GM18498 (cell line): ENCODE measurements around the gene BTBD2.

ENCODE experiments used
- ATAC-seq: cut with Tn5 transposase; IDR thresholded peaks from one replicate; pipeline ENCODE4 v1.9.1; 2021; ENCODE audit warnings: mild to moderate bottlenecking, moderate library complexity; ENCODE audit not compliant: unreplicated experiment

The BTBD2 gene

DNA sequence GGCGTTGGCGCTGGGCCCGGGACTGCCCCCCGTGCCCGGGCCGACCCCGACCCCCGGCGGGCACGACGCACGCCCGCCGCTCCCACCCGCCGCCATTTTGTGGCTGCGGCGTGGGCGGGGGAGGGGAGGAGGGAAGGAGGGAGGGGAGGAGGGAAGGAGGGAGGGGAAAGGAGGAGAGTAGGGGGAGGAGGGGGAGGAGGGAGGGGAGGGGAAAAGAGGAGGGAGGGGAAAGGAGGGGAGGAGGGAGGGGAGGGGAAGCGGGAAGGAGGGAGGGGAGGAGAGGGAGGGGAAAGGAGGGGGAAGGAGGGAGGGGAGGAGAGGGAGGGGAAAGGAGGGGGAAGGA is at the start of gene BTBD2:
TSS of gene BTBD2 (minus strand) at position 107 of the 343 bp plus-strand sequence. CDS start at position 96, 11 bp downstream.
- no peak for ATAC-seq

DNA sequence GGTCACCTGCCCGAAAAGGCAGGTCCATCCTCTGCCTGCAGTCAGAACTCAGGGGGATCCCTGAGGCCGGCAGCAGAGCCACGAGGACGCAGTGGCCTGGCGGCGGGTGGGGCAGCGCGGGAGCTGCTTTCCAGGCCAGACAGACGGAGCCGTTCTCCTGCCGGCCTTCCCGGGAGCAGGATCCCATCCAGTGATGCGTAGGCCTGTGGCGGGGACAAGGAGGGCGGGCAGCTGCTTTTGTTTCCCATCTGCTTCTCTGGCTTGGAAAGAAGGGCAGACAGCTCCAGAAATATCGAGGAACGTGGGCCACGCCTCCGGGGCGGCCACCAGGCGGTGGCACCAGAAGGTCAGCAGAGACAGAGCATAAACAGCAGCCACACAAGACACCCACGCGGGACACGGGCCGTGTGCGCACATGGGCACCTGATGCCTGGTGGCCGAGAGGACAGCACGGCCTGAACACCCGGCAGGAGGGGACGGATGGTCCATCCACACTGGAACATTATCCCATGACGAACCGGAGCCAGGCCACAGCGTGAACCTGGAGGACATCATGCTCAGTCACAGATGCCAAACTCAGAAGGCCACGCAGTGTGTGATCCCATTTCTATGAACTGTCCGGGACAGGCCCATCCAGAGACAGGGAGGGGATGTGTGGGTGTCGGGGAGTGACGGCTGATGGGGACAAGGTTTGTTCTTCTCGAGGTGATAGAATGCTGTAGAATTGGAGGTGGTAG is 49.4 kb upstream of the BTBD2 start:
- no peak for ATAC-seq

DNA sequence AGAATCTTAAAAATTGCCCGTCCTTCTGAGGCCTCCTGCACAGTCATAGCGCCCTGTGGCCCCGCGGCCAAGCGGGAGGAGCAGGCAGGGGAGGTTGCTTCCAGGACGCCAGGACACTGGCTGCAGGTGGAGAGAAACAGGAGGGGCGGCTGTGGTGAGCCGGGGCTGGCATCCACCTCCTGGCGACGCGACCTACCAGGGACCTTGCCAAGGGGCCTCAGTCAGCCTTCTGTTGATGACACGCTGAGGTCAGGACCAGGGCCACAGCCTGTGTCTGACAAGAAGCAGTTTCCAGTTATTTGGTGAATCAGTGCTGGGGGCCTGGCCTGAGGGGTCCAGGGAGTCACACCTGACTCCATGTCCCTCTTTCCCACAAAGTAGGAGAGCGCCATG is 48.9 kb upstream of the BTBD2 start:
- no peak for ATAC-seq

DNA sequence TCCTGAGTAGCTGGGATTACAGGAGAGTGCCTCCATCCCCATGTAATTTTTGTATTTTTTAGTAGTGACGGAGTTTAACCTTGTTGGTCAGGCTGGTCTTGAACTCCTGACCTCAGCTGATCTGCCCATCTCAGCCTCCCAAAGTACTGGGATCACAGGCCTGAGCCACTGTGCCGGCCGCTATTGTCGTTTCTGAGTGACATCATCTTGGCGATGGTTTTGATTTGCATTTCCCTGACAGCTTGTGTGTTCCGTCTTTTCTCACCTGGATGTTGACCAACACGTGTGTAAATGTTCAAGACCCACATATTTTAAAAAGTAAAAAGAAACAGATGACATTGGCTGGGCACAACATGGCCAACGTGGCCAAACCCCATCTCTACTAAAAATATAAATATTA is 48.3 kb upstream of the BTBD2 start:
- no peak for ATAC-seq

GRCh38 chr19:2062770-2063169 is 47.3 kb upstream of the BTBD2 start:
- no peak for ATAC-seq

- no peak for ATAC-seq
Measured at GRCh38 chr19:2062389-2062729, 46.8 kb upstream of the BTBD2 start.

GRCh38 chr19:2061495-2062388 is 46.2 kb upstream of the BTBD2 start:
- peak; percentile 77 for ATAC-seq

- peak; percentile 34 for ATAC-seq
Measured at GRCh38 chr19:2060884-2061494, 45.5 kb upstream of the BTBD2 start.

DNA sequence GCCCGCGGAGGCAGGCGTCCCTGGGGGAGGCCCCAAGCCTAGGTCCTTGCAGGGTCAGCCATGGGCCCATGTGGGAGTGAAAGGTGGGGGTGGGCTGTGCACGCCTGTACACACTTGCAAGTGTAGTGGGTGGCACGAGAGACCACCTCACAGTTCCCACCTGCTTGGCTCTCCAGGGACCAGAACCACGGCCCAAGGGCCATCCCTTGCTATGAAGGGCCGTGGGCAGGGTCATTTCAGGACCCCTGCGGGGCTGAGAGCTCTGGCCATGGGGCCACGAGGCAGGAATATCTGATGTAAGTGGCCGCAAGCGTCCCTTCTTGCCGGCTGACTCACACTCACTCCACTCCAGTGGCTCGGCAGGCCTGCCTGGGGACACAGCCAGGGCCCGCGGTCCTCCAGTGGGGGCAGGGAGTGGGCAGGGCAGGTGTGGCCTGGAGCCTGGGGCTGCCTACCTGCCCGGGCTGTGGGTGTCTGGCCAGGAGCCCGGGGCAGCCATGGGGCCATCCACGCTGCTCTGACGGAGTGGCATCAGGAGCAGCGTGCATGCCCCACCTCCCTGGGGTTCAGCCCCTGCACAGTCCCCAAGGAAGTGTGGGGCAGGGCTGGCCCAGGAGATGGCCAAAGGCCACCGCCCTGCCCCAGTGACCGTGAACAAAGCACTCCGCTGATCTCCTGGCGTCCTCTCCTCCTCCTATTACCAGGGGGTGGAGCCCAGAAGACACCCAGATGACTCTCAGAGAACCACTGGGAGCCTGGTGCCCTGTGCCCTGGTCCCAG is 44.1 kb upstream of the BTBD2 start:
- ATAC-seq = no peak

- ATAC-seq = no peak
Measured at GRCh38 chr19:2058570-2059421, 43.3 kb upstream of the BTBD2 start.

DNA sequence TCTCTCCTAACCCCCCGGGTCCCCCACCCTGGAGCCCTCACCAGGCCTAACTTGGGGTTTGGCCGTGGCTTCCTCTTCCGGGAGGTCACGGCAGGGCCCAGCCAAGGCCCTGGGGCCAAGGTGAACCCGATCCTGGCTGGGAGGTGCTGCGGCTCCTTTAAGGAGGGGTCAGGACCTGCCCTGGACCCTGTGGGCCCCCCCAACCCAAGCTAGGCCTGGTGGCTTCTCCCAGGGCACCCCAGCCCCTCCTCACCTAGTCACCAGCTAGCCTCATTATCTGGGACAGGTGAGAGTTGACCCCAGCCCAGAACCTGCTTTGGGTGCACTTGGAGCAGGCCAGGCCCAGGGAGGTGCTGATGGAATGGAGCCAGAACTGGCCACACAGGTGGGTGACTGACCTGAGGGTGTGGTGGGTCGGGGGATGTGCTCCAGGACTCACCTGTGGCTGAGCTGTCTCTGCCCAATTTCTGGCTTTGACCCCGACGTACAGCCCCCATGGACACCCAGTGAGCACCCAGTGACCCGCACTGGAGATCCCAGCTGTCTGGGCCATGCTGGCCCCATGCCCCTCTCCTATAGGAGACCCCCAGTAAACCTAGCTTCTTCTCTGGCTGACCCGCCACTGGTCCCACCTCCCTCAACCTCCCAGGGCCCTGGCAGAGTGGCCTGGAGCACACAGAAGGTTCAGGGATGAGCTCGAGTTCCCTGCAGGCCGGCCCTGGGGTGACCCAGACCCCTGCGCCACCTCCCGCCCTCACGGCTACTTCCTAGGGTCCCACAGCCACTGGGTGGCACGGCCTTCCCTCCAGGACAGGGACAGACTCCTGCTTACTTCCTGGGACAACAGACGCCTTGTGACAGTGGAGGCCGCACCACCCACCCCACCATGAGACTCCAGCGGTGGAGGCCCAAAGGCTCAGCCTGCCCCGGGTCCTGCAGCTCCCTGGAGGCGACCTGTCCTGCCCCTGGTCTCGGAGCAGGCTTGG is 42.3 kb upstream of the BTBD2 start:
- ATAC-seq = no peak

- ATAC-seq = no peak
Measured at GRCh38 chr19:2056837-2057192, 41.3 kb upstream of the BTBD2 start.

- no peak for ATAC-seq
Measured at GRCh38 chr19:2055931-2056836, 40.7 kb upstream of the BTBD2 start.

DNA sequence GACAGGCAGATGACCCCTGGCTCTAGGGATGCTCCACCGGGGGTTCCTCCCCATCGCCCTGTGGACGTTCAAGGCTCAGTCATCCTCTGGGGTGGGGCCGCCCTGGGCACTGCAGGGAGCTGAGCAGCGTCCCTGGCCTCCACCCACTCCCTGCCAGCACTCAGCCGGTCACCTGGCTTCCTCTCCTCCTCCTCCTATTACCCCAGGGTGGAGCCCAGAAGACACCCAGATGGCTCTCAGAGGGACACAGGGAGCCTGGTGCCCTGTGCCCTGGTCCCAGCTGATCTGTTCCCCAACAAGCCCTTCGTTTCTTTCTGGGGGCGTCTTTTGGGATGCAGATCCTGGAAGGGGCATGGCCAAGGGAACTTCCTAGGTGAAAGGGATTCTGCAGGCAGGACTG is 39.2 kb upstream of the BTBD2 start:
- ATAC-seq = no peak

- ATAC-seq = no peak
Measured at GRCh38 chr19:2053601-2054389, 38.3 kb upstream of the BTBD2 start.

DNA sequence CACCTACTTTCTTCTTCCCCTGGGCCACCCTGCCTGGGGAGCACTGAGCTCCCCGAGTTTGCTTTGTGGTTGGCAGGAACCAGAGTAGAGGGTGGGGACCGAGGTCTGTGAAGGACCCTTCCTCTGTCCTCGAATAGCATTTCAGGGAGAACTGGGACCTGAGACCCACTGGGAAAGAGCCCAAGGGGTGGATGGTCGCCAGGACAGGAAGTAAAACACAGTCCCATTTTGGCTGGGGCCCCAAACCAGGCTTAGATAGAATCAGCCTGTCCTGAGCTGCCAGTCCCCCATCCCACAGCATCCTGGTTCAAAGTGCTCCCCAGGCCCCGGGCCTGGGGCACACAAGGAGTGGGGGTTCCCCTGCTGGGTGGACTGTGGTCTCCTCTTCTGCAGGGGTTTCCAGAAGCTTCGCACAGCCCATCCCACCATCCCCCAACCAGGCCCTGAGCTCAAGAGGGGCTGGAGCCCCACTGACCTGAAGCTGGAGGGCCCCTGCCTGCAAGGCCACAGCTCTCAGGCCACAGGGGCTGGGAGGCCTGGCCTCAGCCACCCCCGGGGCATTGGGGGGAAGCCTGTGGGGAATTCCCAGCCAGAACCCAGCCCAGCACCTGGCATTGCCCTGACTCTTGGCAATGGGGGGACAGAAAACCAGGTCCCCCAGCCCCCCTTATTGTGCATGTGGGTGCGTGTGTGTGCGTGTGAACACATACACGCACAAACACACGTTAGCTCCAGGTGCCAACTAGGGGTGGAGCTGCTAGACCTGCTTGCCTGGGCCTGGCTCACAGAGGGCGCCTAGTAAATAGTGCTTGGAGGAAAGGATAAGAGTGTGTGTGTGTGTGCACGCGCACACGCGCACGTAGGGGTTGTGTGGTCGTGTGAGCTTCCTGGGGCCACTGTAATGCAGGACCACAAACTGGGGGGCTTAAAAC is 36.5 kb upstream of the BTBD2 start:
- no peak for ATAC-seq
